ENCODE data around the gene SLC35E1. TPM values are rescaled to one million over a fixed set of nuclear protein-coding genes. Genes with fewer than 3 reads are reported as not detected.
A peak's percentile ranks its signal among the peaks of the same experiment; 100 is the strongest.

SLC35E1 gene
- total and polyA plus RNA-seq, 10 donors: 13.2 to 36.6 (median 29.9) TPM

GRCh38 chr19:16575282-16575681 lies 3.1 kb upstream of the SLC35E1 start:
- H3K4me3 ChIP-seq: no peak overlapping the region
- no peak for DNase-seq
- WGBS, 5 donors: 85 to 95% (median 90%) methylated on average over 2 of the region's 2 CpGs
- no peaks in the 10 kb centered on the region for H3K27me3 ChIP-seq (replicated peaks in 1 of 7)
- H3K4me1 ChIP-seq: peaks cover 29 to 95% (median 75%) of the 10 kb centered on the region in 6 donors
- H3K9me3 ChIP-seq: no peaks in the 10 kb centered on the region
- no peak overlapping the region for H3K27ac ChIP-seq
- intact Hi-C loops (cut with DNase I; ENCODE audit: low total_unique reads): no loop called here
- H3K36me3 ChIP-seq: peaks cover 0 to 71% (median 43%) of the 10 kb centered on the region in 6 donors
- no peak for TF ChIP-seq POLR2AphosphoS5 (IDR thresholded peaks at IDR 0.05)
- no peak for TF ChIP-seq CTCF (IDR thresholded peaks at IDR 0.05 in 8 of 11, conservative IDR thresholded peaks at IDR 0.05 in 3 of 11)
- TF ChIP-seq POLR2A (IDR thresholded peaks at IDR 0.05): no peak

- Histone ChIP-seq H3K4me1 (peaks cover 29 to 95% (median 72%) of the 10 kb centered on the region in 6 donors), H3K27ac (peak overlapping the region in 4 of 8 donors; percentile 94 to 95 (median 94)), H3K9me3 (no peaks in the 10 kb centered on the region), H3K36me3 (peaks cover 0 to 71% (median 46%) of the 10 kb centered on the region in 6 donors), H3K27me3 (replicated peaks in 1 of 7) (no peaks in the 10 kb centered on the region), H3K4me3 (peak overlapping the region in 6 of 8 donors; percentile 79 to 97 (median 94))
- intact Hi-C loops (cut with DNase I; ENCODE audit: low total_unique reads): no loop called here
- TF ChIP-seq POLR2AphosphoS5 (IDR thresholded peaks at IDR 0.05) (no peak), CTCF (IDR thresholded peaks at IDR 0.05 in 8 of 11, conservative IDR thresholded peaks at IDR 0.05 in 3 of 11) (no peak), POLR2A (IDR thresholded peaks at IDR 0.05) (no peak)
- no peak for DNase-seq
Measured at GRCh38 chr19:16573925-16574324, 1.7 kb upstream of the SLC35E1 start.

- no peaks in the 10 kb centered on the region for H3K9me3 ChIP-seq
- intact Hi-C loops (cut with DNase I; ENCODE audit: low total_unique reads): no loop called here
- peaks cover 0 to 71% (median 45%) of the 10 kb centered on the region in 6 donors for H3K36me3 ChIP-seq
- peak overlapping the region; percentile 79 to 97 (median 90) for H3K4me3 ChIP-seq
- H3K4me1 ChIP-seq: peaks cover 29 to 89% (median 69%) of the 10 kb centered on the region in 6 donors
- DNase-seq: no peak
- H3K27ac ChIP-seq: peak overlapping the region; percentile 80 to 95 (median 93)
- TF ChIP-seq CTCF (IDR thresholded peaks at IDR 0.05 in 8 of 11, conservative IDR thresholded peaks at IDR 0.05 in 3 of 11) (no peak), POLR2A (IDR thresholded peaks at IDR 0.05) (no peak), POLR2AphosphoS5 (IDR thresholded peaks at IDR 0.05) (no peak)
- no peaks in the 10 kb centered on the region for H3K27me3 ChIP-seq (replicated peaks in 1 of 7)
- WGBS, 5 donors: 67 to 74% (median 72%) methylated on average over 13 of the region's 13 CpGs
Measured at GRCh38 chr19:16573296-16573695, 1.1 kb upstream of the SLC35E1 start.

DNA sequence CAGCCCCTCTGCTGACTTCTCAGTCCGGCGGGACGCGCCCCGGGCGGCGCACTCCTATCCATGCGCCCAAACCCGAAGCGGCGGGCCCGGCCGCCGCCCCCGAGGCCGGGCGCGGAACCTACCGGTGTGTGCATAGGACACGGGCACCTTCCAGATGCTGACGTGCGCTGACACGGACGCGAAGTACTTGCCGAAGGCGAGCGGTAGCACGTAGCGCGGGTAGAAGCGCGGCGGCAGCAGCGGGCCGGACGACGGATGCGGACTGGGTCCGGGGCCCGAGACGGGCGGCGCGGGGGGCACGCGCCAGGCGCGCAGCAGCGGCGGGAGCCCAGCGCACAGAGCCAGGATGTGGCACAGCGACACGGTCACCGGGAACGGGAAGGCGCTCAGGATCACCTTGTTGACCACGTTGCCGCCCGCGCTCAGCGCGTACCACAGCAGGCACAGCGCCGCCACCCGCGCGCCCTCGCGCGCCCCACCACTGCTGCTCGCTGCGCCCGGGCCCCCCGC lies 338 bp downstream of the SLC35E1 start:
- intact Hi-C loops (cut with DNase I; ENCODE audit: low total_unique reads): no loop called here
- peaks cover 0 to 71% (median 41%) of the 10 kb centered on the region in 6 donors for H3K36me3 ChIP-seq
- no peak for TF ChIP-seq POLR2AphosphoS5 (IDR thresholded peaks at IDR 0.05)
- no peak for TF ChIP-seq CTCF (IDR thresholded peaks at IDR 0.05 in 8 of 11, conservative IDR thresholded peaks at IDR 0.05 in 3 of 11)
- no peak for TF ChIP-seq POLR2A (IDR thresholded peaks at IDR 0.05)
- H3K9me3 ChIP-seq: no peaks in the 10 kb centered on the region
- H3K27ac ChIP-seq: peak overlapping the region; percentile 45 to 95 (median 90)
- peak overlapping the region; percentile 78 to 97 (median 90) for H3K4me3 ChIP-seq
- WGBS, 5 donors: 0 to 1% (median 1%) methylated on average over 16 to 75 of the region's 75 CpGs
- DNase-seq: peak; percentile 91
- peaks cover 22 to 77% (median 56%) of the 10 kb centered on the region in 6 donors for H3K4me1 ChIP-seq
- no peaks in the 10 kb centered on the region for H3K27me3 ChIP-seq (replicated peaks in 1 of 7)

All from spleen (tissue), 11 donors.